Thyroid gland (tissue), 4 donors: ENCODE measurements around the gene C17orf100. TPM values are rescaled to one million over a fixed set of nuclear protein-coding genes. Genes with fewer than 3 reads are reported as not detected.

Experiments used
- DNase-seq, 2 donors: peaks; one replicate each; pipeline ENCODE4 v3.0.0-alpha.2; 2019
- H3K27ac ChIP-seq, 3 donors: fragments of 200-600 bp; sonication (generic); 1 replicate in 2 of 3; 2 replicates in 1 of 3; pipeline ENCODE4 v1.5.1; 2016 to 2019; ENCODE audit warnings: mild to moderate bottlenecking in 1 of 3, moderate library complexity in 1 of 3
- H3K27me3 ChIP-seq: fragments of 200-600 bp; sonication (generic); one replicate; pipeline ENCODE4 v1.5.1; 2019
- H3K36me3 ChIP-seq, 2 donors: fragments of 200-600 bp; sonication (generic); one replicate each; pipeline ENCODE4 v1.5.1; 2016 to 2019
- H3K4me1 ChIP-seq, 2 donors: fragments of 200-600 bp; sonication (generic); one replicate each; pipeline ENCODE4 v1.5.1; 2017 to 2019
- H3K4me3 ChIP-seq, 3 donors: fragments of 200-600 bp; sonication (generic); replicated peaks in 1 of 3; 1 replicate in 2 of 3; 2 replicates in 1 of 3; pipeline ENCODE4 v1.5.1; 2016; ENCODE audit warnings: mild to moderate bottlenecking in 1 of 3
- H3K9me3 ChIP-seq: fragments of 200-600 bp; sonication (generic); one replicate; pipeline ENCODE4 v1.5.1; 2017
- POLR2A ChIP-seq, 2 donors: fragments of 450-650 bp; IDR thresholded peaks; one replicate each; pipeline ENCODE4 v1.6.1; 2017; ENCODE audit warnings: antibody characterized with exemption in 2 of 2, mild to moderate bottlenecking in 2 of 2, moderate library complexity in 1 of 2
- WGBS, 2 donors: methylation state at CpG; one replicate each; pipeline ENCODE4 v1.1.5; 2017; 5-methylcytosine and 5-hydroxymethylcytosine counted together
- intact Hi-C: fragments of 100-400 bp; cut with DNase I; formaldehyde crosslinking; loops from one replicate; pipeline ENCODE4 v1.15.1; 2023
- total RNA-seq, 4 donors: library from RNA; depleted of rRNA; stranded (reverse); fragments of >200 nt; gene quantifications; one replicate each; pipeline ENCODE4 v1.2.3, GENCODE V29; 2016
- TF ChIP-seq, protein P1 (sequence below), 6 experiments: fragments of 200-600 bp in 3 of 6; fragments of 450-650 bp in 3 of 6; sonication (generic) in 3 of 6; IDR thresholded peaks; one replicate each; pipeline ENCODE4 v1.5.1; 2016 to 2019; ENCODE audit warnings: antibody characterized with exemption in 6 of 6, mild to moderate bottlenecking in 2 of 6, inconsistent platforms in 1 of 6, moderate library complexity in 1 of 6

C17orf100 gene
- total RNA-seq, 4 donors from 2014 or later = 0.67 to 2.7 (median 2.0) TPM

DNA sequence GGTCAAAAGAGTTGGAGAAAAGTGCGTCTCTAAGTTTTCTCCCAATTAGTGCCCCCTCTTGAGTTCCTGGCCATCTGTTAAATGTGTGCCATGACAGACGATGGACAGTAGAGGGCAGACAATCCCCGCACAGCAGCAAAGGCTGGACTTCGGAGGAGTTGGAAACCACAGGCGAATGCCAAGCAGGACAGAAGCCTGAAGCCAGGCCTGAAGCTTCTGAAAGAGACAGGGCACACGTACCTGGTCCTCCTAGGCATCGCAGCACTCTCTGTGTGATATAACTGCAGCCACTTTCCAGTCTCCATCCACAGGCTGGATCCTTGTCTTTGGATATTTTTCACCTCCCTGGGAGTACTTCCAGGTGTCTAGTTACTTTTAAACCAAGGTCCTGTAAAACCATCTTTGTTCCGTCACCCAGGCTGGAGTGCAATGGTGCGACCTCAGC is 14.5 kb downstream of the C17orf100 start:
- Histone ChIP-seq H3K9me3 (no peaks in the 10 kb centered on the region), H3K4me1 (no peaks in the 10 kb centered on the region), H3K36me3 (no peaks in the 10 kb centered on the region), H3K27ac (no peak overlapping the region), H3K27me3 (no peaks in the 10 kb centered on the region), H3K4me3 (no peak overlapping the region)
- intact Hi-C loops = loop anchor here (10.0 kb wide), 1 partner anchor 179 kb away; no protein-coding TSS in a partner anchor
- DNase-seq = peak; percentile 68 to 78
- TF ChIP-seq, protein P1, sequence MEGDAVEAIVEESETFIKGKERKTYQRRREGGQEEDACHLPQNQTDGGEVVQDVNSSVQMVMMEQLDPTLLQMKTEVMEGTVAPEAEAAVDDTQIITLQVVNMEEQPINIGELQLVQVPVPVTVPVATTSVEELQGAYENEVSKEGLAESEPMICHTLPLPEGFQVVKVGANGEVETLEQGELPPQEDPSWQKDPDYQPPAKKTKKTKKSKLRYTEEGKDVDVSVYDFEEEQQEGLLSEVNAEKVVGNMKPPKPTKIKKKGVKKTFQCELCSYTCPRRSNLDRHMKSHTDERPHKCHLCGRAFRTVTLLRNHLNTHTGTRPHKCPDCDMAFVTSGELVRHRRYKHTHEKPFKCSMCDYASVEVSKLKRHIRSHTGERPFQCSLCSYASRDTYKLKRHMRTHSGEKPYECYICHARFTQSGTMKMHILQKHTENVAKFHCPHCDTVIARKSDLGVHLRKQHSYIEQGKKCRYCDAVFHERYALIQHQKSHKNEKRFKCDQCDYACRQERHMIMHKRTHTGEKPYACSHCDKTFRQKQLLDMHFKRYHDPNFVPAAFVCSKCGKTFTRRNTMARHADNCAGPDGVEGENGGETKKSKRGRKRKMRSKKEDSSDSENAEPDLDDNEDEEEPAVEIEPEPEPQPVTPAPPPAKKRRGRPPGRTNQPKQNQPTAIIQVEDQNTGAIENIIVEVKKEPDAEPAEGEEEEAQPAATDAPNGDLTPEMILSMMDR (IDR thresholded peaks at IDR 0.05) = peak; percentile 59 to 89 (median 82)
- TF ChIP-seq POLR2A (IDR thresholded peaks at IDR 0.05) = no peak
- WGBS, 2 donors = 20 to 22% methylated on average over 9 of the region's 9 CpGs

DNA sequence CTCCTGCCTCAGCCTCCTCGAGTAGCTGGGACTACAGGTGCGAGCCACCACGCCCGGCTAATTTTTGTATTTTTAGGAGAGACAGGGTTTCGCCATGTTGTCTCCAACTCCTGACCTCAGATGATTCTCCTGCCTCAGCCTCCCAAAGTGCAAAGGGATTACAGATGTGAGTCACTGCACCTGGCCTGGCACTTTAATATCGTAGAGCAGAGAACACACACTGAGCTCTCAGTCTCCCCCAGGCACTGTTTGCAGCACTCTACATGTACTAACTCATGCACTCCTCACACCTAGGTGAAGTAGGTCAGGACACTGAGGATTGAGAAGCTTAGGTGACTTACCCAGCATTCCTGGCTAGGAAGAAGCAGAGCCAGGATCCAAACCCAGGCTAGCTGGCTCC is 15.0 kb downstream of the C17orf100 start:
- no peaks in the 10 kb centered on the region for H3K36me3 ChIP-seq
- TF ChIP-seq, protein P1 (IDR thresholded peaks at IDR 0.05) = no peak
- no peak for TF ChIP-seq POLR2A (IDR thresholded peaks at IDR 0.05)
- H3K4me1 ChIP-seq = no peaks in the 10 kb centered on the region
- no peak overlapping the region for H3K27ac ChIP-seq
- no peak for DNase-seq
- H3K27me3 ChIP-seq = no peaks in the 10 kb centered on the region
- no peaks in the 10 kb centered on the region for H3K9me3 ChIP-seq
- whole genome bisulfite sequencing, 2 donors = 89 to 94% methylated on average over 6 of the region's 6 CpGs
- intact Hi-C loops = loop anchor here (10.0 kb wide), 1 partner anchor 178 kb away; no protein-coding TSS in a partner anchor
- H3K4me3 ChIP-seq = no peak overlapping the region

DNA sequence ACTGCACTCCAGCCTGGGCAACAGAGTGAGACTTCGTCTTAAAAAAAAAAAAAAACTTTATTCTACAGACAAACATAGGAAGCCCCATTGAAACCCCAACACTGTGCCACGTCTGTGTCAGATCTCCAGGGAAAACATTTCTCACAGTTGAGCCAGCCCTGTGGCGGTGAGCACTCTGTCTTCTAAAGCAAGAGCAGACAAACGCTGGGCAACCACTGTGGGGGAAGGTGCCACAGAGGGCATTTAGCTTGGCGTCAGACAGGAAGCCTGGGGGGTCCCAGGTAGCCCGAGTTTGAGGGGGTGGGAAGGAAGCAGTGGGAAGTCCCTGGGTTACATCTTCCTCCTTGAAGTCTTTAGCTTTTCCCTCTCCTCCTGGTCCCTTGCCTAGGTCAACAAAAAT is 16.0 kb downstream of the C17orf100 start:
- no peak overlapping the region for H3K4me3 ChIP-seq
- intact Hi-C loops = loop anchor here (10.0 kb wide), 1 partner anchor 177 kb away; no protein-coding TSS in a partner anchor
- DNase-seq = no peak
- H3K4me1 ChIP-seq = no peaks in the 10 kb centered on the region
- H3K36me3 ChIP-seq = no peaks in the 10 kb centered on the region
- H3K9me3 ChIP-seq = no peaks in the 10 kb centered on the region
- H3K27ac ChIP-seq = no peak overlapping the region
- no peaks in the 10 kb centered on the region for H3K27me3 ChIP-seq
- TF ChIP-seq POLR2A (IDR thresholded peaks at IDR 0.05) = no peak
- TF ChIP-seq, protein P1 (IDR thresholded peaks at IDR 0.05) = no peak
- WGBS, 2 donors = 66 to 73% methylated on average over 6 of the region's 6 CpGs

DNA sequence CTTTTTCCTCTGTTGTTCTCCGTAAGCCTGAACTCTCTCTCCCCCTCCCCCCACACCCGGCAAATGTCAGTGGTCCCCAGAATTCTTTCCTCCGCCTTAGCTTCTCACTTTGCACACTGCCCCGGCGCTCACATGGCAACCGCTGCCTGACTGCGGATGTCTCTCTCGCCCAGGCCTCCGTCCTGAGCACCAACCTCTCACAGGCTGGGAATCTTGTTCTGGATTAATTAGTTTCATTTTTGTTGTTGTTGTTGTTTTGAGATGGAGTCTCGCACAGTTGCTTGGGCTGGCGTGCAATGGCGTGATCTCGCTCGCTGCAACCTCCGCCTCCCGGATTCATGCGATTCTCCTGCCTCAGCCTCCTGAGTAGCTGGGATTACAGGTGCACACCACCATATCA is 16.7 kb downstream of the C17orf100 start:
- no peak for DNase-seq
- H3K9me3 ChIP-seq = no peaks in the 10 kb centered on the region
- no peaks in the 10 kb centered on the region for H3K4me1 ChIP-seq
- TF ChIP-seq, protein P1 (IDR thresholded peaks at IDR 0.05) = no peak
- no peak for TF ChIP-seq POLR2A (IDR thresholded peaks at IDR 0.05)
- H3K36me3 ChIP-seq = no peaks in the 10 kb centered on the region
- WGBS, 2 donors = 84% methylated on average over 17 of the region's 17 CpGs
- intact Hi-C loops = loop anchor here (10.0 kb wide), 1 partner anchor 177 kb away; no protein-coding TSS in a partner anchor
- no peaks in the 10 kb centered on the region for H3K27me3 ChIP-seq
- H3K4me3 ChIP-seq = no peak overlapping the region
- H3K27ac ChIP-seq = no peak overlapping the region

DNA sequence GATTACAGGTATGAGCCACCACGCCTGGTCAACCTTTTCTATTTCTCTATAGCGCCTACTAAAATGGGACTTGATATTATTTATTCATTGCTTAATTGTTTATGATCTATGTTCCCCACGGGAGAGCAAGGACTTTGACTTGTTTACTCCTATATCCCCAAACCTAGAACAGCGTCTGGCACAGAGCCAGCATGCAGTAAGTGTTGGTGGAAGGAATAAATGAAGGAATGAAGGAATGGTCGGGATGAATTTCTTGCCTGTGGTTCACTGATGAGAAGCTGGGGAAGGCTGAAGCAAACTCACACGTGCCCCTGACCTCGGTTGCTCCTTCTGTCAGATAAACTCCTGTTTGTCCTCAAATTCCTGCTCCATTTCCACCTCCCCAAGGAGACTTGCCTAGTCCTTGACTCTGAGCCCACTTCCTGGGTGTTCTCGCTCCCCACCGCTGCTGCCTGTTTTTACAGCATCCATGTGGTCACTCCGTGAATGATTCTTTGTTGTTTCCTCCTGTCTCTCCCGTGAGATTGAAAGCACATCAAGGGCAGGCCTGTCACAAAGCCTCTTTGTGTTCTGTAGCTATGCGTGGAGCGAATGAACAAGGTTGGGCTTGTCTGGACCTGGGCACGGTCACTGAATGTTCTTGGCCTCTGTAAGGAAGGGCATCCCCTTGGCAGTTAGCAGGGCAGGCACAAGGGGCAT is 17.3 kb downstream of the C17orf100 start:
- intact Hi-C loops = loop anchor here (10.0 kb wide), 1 partner anchor 176 kb away; no protein-coding TSS in a partner anchor
- Histone ChIP-seq H3K4me1 (no peaks in the 10 kb centered on the region), H3K27me3 (no peaks in the 10 kb centered on the region), H3K36me3 (no peaks in the 10 kb centered on the region), H3K27ac (no peak overlapping the region), H3K9me3 (no peaks in the 10 kb centered on the region), H3K4me3 (no peak overlapping the region)
- no peak for DNase-seq
- WGBS, 2 donors = 78 to 79% methylated on average over 14 of the region's 14 CpGs
- TF ChIP-seq, protein P1 (IDR thresholded peaks at IDR 0.05) = no peak
- no peak for TF ChIP-seq POLR2A (IDR thresholded peaks at IDR 0.05)
